Trophoblast cell (in vitro differentiated cells and primary cell): ENCODE results near the gene KLK3.

Experiments
- DNase-seq, 2 donors: peaks; one replicate each; pipeline ENCODE4 v3.0.0-alpha.2; 2016
- H2AFZ ChIP-seq: 2 replicates; pipeline ENCODE4 v1.6.1; 2013; ENCODE audit warnings: low read length, moderate library complexity, mild to moderate bottlenecking; ENCODE audit not compliant: insufficient read depth, poor library complexity
- H2AK5ac ChIP-seq: 2 replicates; pipeline ENCODE4 v1.6.1; 2013; ENCODE audit warnings: mild to moderate bottlenecking, low read length
- H2BK120ac ChIP-seq: 2 replicates; pipeline ENCODE4 v1.6.1; 2013; ENCODE audit warnings: low read length, mild to moderate bottlenecking, moderate library complexity; ENCODE audit not compliant: insufficient read depth, poor library complexity
- H2BK12ac ChIP-seq: 2 replicates; pipeline ENCODE4 v1.6.1; 2013; ENCODE audit warnings: mild to moderate bottlenecking, low read length, moderate library complexity
- H2BK5ac ChIP-seq: 2 replicates; pipeline ENCODE4 v1.6.1; 2013; ENCODE audit warnings: low read length, low read depth, moderate library complexity, mild to moderate bottlenecking; ENCODE audit not compliant: poor library complexity
- H3K14ac ChIP-seq: 2 replicates; pipeline ENCODE4 v1.6.1; 2013; ENCODE audit warnings: mild to moderate bottlenecking, low read length
- H3K18ac ChIP-seq: 2 replicates; pipeline ENCODE4 v1.6.1; 2013; ENCODE audit warnings: mild to moderate bottlenecking, low read length
- H3K23ac ChIP-seq: 2 replicates; pipeline ENCODE4 v1.6.1; 2013; ENCODE audit warnings: low read length
- H3K27ac ChIP-seq: 2 replicates; pipeline ENCODE4 v1.5.1; 2013; ENCODE audit warnings: low read depth, mild to moderate bottlenecking, inconsistent platforms, low read length, moderate library complexity
- H3K27me3 ChIP-seq: 2 replicates; pipeline ENCODE4 v1.6.1; 2013; ENCODE audit warnings: inconsistent platforms, mild to moderate bottlenecking, low read length, moderate library complexity; ENCODE audit not compliant: insufficient read depth
- H3K36me3 ChIP-seq, 2 experiments: 1 replicate in 1 of 2; 2 replicates in 1 of 2; pipeline ENCODE4 v1.6.1; 2013; ENCODE audit warnings: low read length in 2 of 2, mild to moderate bottlenecking in 2 of 2, moderate library complexity in 1 of 2; ENCODE audit not compliant: insufficient read depth in 2 of 2, control insufficient read depth in 1 of 2
- H3K4ac ChIP-seq: 2 replicates; pipeline ENCODE4 v1.6.1; 2013; ENCODE audit warnings: low read depth, mild to moderate bottlenecking, low read length, moderate library complexity
- H3K4me1 ChIP-seq, 2 experiments: 1 replicate in 1 of 2; 2 replicates in 1 of 2; pipeline ENCODE4 v1.6.1; 2013; ENCODE audit warnings: low read length in 2 of 2, mild to moderate bottlenecking in 2 of 2, moderate library complexity in 1 of 2; ENCODE audit not compliant: insufficient read depth in 2 of 2, control insufficient read depth in 1 of 2
- H3K4me2 ChIP-seq: 2 replicates; pipeline ENCODE4 v1.6.1; 2013; ENCODE audit warnings: inconsistent platforms, mild to moderate bottlenecking, low read length, moderate library complexity
- H3K4me3 ChIP-seq: 2 replicates; pipeline ENCODE4 v1.5.1; 2013; ENCODE audit warnings: mild to moderate bottlenecking, low read depth, low read length, inconsistent platforms
- H3K79me1 ChIP-seq: one replicate; pipeline ENCODE4 v1.6.1; 2013; ENCODE audit warnings: low read length
- H3K79me2 ChIP-seq: 2 replicates; pipeline ENCODE4 v1.6.1; 2013; ENCODE audit warnings: low read length, mild to moderate bottlenecking; ENCODE audit not compliant: control insufficient read depth, insufficient read depth, poor library complexity
- H3K9ac ChIP-seq: 2 replicates; pipeline ENCODE4 v1.6.1; 2013; ENCODE audit warnings: mild to moderate bottlenecking, low read length
- H3K9me3 ChIP-seq: 2 replicates; pipeline ENCODE4 v1.6.1; 2013; ENCODE audit warnings: low read depth, mild to moderate bottlenecking, control low read depth, inconsistent platforms, low read length; ENCODE audit not compliant: insufficient read depth
- H4K12ac ChIP-seq: 2 replicates; pipeline ENCODE4 v1.6.1; 2013; ENCODE audit warnings: low read depth, mild to moderate bottlenecking, low read length, moderate library complexity
- H4K8ac ChIP-seq: 2 replicates; pipeline ENCODE4 v1.6.1; 2013; ENCODE audit warnings: low read depth, mild to moderate bottlenecking, low read length, moderate library complexity
- H4K91ac ChIP-seq: one replicate; pipeline ENCODE4 v1.6.1; 2013; ENCODE audit warnings: low read depth, mild to moderate bottlenecking, low read length, moderate library complexity
- WGBS: extraction: QIAGEN DNeasy Blood & Tissue Kit; methylation state at CpG from one replicate; pipeline ENCODE4 v1.1.7; 2013; ENCODE audit warnings: missing lambda C conversion rate; ENCODE audit not compliant: insufficient read length, insufficient coverage; ENCODE audit errors: extremely low coverage; 5-methylcytosine and 5-hydroxymethylcytosine counted together

Gene KLK3

DNA sequence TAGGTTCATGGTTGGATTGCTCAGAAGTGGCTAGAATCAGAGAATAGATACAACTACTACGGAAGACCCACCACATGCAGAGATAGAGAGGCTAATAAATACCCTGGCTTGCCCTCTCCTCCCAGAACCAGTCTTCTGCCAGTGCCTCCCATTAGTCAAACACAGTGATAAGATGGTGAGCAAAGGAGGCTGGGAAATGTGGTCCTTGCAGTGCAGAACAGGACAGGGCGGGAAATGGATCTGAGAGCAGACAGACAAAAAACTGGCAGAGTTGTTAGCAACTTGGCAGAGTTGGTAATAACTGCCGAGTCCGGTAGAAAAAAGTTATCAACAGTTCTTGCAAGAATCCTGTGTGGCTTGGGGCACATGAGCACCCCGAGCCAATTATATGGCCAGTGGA, 39.8 kb upstream of the KLK3 start:
- H3K27ac ChIP-seq = no peak overlapping the region
- H2AK5ac ChIP-seq = no peak overlapping the region
- no peak overlapping the region for H3K4me2 ChIP-seq
- no peak overlapping the region for H2BK12ac ChIP-seq
- no peak overlapping the region for H3K23ac ChIP-seq
- H4K8ac ChIP-seq = no peak overlapping the region
- H4K91ac ChIP-seq = no peak overlapping the region
- peaks cover 0 to 2% of the 10 kb centered on the region in 2 experiments for H3K4me1 ChIP-seq
- H2BK120ac ChIP-seq = no peak overlapping the region
- H3K18ac ChIP-seq = no peak overlapping the region
- no peaks in the 10 kb centered on the region for H3K36me3 ChIP-seq
- peaks cover 18% of the 10 kb centered on the region for H3K27me3 ChIP-seq
- no peak overlapping the region for H3K4me3 ChIP-seq
- no peak overlapping the region for H3K9ac ChIP-seq
- peaks cover 19% of the 10 kb centered on the region for H3K9me3 ChIP-seq
- H3K79me2 ChIP-seq = no peaks in the 10 kb centered on the region
- no peak overlapping the region for H3K4ac ChIP-seq
- H2AFZ ChIP-seq = no peak overlapping the region
- no peak overlapping the region for H3K14ac ChIP-seq
- H2BK5ac ChIP-seq = no peak overlapping the region
- no CpG with 5 or more reads among the region's 5 CpGs for WGBS
- no peak for DNase-seq
- H4K12ac ChIP-seq = no peak overlapping the region
- H3K79me1 ChIP-seq = no peaks in the 10 kb centered on the region

DNA sequence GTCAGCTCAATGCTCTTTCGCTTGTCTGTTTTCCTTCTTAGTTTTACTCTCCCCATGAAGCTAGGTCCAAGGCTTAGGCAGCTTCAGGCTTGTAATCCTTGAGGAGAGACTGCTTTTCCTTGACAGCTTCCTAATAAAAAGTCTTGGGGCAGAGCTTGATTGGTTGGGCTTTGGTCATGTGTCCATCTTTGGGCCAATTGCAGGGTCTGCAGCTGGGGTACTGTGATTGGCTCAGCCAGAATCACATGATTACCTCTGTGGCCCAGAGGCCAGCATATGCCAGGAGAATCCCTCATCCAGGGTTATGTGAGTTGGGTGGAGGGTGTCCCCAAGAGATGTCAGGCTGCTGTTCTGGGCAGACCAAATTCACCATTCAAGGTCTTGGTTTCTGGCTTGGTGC, 39.3 kb upstream of the KLK3 start:
- H3K4me3 ChIP-seq = no peak overlapping the region
- no peak for DNase-seq
- H3K27ac ChIP-seq = no peak overlapping the region
- no peak overlapping the region for H3K4me2 ChIP-seq
- no peaks in the 10 kb centered on the region for H3K79me1 ChIP-seq
- peaks cover 21% of the 10 kb centered on the region for H3K27me3 ChIP-seq
- H2AFZ ChIP-seq = no peak overlapping the region
- H3K4me1 ChIP-seq = peaks cover 0 to 2% of the 10 kb centered on the region in 2 experiments
- no peak overlapping the region for H3K4ac ChIP-seq
- no CpG with 5 or more reads among the region's 1 CpG for WGBS
- H4K12ac ChIP-seq = no peak overlapping the region
- H3K18ac ChIP-seq = no peak overlapping the region
- no peaks in the 10 kb centered on the region for H3K79me2 ChIP-seq
- H2BK120ac ChIP-seq = no peak overlapping the region
- no peak overlapping the region for H3K14ac ChIP-seq
- H4K8ac ChIP-seq = no peak overlapping the region
- no peak overlapping the region for H4K91ac ChIP-seq
- H3K9me3 ChIP-seq = peaks cover 19% of the 10 kb centered on the region
- no peak overlapping the region for H2BK12ac ChIP-seq
- H3K36me3 ChIP-seq = no peaks in the 10 kb centered on the region
- no peak overlapping the region for H2BK5ac ChIP-seq
- H2AK5ac ChIP-seq = no peak overlapping the region
- no peak overlapping the region for H3K23ac ChIP-seq
- no peak overlapping the region for H3K9ac ChIP-seq

DNA sequence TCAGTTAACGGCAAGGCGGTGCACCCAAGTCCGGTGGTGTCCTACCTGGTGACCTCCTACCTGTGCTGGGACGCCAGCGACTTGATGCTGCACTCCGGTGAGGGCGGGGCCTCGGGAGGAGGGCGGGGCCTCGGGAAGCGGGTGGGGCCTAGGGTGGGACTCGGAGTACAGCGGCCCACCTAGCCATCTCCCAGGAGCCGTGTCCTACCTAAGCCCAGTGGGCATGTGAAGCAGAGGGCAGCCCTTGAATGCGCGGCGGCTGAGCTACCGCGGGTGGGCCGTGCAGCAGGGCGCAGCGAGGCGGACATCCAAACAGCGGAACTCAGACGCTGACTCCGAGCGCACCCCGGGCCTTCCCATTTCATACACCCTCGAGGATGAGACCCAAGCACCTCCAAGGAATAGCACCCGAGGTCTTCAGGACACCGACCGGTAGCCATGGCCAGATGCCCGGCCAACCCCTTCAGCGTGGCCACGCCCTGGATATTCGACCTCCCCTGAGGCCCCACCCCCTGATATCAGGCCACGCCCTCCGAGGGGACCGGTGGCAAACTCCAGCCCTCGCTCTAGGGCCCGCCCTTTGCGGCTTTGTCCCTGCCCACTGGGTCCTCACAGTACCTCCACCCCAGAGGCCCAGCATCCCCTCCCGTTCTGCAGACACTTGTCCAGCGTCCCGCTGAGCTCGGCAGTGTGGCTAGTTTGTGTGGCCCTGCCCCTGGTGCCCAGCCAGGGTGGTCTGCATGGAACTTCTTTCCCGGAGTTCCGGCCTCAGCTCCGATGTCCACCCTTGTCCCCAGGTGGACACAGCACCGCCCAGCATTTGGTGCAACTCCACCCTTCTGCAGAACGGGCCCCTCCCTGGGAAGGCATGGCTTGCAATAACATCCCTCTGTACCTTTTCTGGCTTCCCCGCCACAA, 36.5 kb upstream of the KLK3 start:
- WGBS = no CpG with 5 or more reads among the region's 52 CpGs
- no peak overlapping the region for H3K4me3 ChIP-seq
- H3K4me1 ChIP-seq = peaks cover 0 to 2% of the 10 kb centered on the region in 2 experiments
- no peak overlapping the region for H3K18ac ChIP-seq
- no peak overlapping the region for H4K8ac ChIP-seq
- H3K36me3 ChIP-seq = no peaks in the 10 kb centered on the region
- H3K4me2 ChIP-seq = peak overlapping the region; percentile 57
- no peaks in the 10 kb centered on the region for H3K79me2 ChIP-seq
- no peaks in the 10 kb centered on the region for H3K79me1 ChIP-seq
- no peak for DNase-seq
- no peak overlapping the region for H3K23ac ChIP-seq
- no peak overlapping the region for H3K14ac ChIP-seq
- no peak overlapping the region for H4K91ac ChIP-seq
- no peak overlapping the region for H2BK5ac ChIP-seq
- no peak overlapping the region for H3K9ac ChIP-seq
- no peak overlapping the region for H3K4ac ChIP-seq
- H2AFZ ChIP-seq = no peak overlapping the region
- H2AK5ac ChIP-seq = no peak overlapping the region
- H2BK12ac ChIP-seq = no peak overlapping the region
- H3K27ac ChIP-seq = no peak overlapping the region
- peaks cover 27% of the 10 kb centered on the region for H3K27me3 ChIP-seq
- H4K12ac ChIP-seq = no peak overlapping the region
- H2BK120ac ChIP-seq = no peak overlapping the region
- peaks cover 19% of the 10 kb centered on the region for H3K9me3 ChIP-seq

DNA sequence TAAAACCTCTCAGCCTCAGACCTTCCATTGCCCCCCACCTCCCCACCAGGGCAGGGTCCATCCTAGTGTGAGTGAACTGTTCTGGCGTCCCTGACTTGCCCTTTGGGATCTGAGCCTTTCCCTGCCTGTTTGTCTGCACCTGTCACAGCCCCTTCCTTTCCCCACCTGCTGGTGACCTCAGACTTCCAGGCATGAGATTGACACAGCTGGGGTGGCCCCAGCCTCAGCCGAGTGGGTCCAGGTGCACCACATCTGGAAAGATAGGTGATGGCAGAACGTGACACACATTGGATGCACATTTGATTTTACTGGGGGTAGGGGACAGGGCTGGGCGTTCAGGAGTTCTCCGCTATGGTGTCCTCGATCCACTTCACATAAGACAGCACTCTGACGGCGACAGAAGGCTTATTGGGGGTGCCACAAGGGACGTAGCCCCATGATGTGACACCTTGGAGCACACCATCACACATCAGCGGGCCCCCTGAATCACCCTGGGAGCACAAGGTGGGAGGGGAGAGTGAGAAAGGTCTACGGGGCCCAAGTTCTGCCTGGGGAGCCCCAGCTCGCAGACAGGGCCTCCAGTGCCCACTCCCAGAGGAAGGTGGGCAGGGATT, 35.7 kb upstream of the KLK3 start:
- H3K79me1 ChIP-seq = no peaks in the 10 kb centered on the region
- peaks cover 0 to 2% of the 10 kb centered on the region in 2 experiments for H3K4me1 ChIP-seq
- no peak overlapping the region for H2BK120ac ChIP-seq
- WGBS = no CpG with 5 or more reads among the region's 12 CpGs
- no peak overlapping the region for H4K12ac ChIP-seq
- no peak overlapping the region for H4K91ac ChIP-seq
- no peak overlapping the region for H2BK12ac ChIP-seq
- no peak overlapping the region for H3K4me3 ChIP-seq
- no peak overlapping the region for H2BK5ac ChIP-seq
- H3K27ac ChIP-seq = no peak overlapping the region
- no peak for DNase-seq
- peaks cover 27% of the 10 kb centered on the region for H3K27me3 ChIP-seq
- H3K4ac ChIP-seq = no peak overlapping the region
- H2AFZ ChIP-seq = no peak overlapping the region
- H3K14ac ChIP-seq = no peak overlapping the region
- no peak overlapping the region for H3K4me2 ChIP-seq
- H3K36me3 ChIP-seq = no peaks in the 10 kb centered on the region
- H4K8ac ChIP-seq = no peak overlapping the region
- no peak overlapping the region for H3K18ac ChIP-seq
- no peaks in the 10 kb centered on the region for H3K79me2 ChIP-seq
- H2AK5ac ChIP-seq = no peak overlapping the region
- peaks cover 19% of the 10 kb centered on the region for H3K9me3 ChIP-seq
- H3K23ac ChIP-seq = no peak overlapping the region
- H3K9ac ChIP-seq = no peak overlapping the region
